HG02678 (cell line): ENCODE results near the gene KATNIP.

ENCODE experiments used
- ATAC-seq: cut with Tn5 transposase; IDR thresholded peaks from one replicate; pipeline ENCODE4 v1.9.1; 2021; ENCODE audit warnings: mild to moderate bottlenecking, moderate library complexity; ENCODE audit not compliant: unreplicated experiment

Gene KATNIP

GRCh38 chr16:27576729-27577128, 26.8 kb downstream of the KATNIP start:
- ATAC-seq, result no peak

GRCh38 chr16:27579087-27579980, 29.4 kb downstream of the KATNIP start:
- no peak for ATAC-seq

GRCh38 chr16:27582883-27583282, 32.9 kb downstream of the KATNIP start:
- no peak for ATAC-seq

- no peak for ATAC-seq
Observed at GRCh38 chr16:27583634-27584033, 33.7 kb downstream of the KATNIP start.

GRCh38 chr16:27585200-27585599, 35.3 kb downstream of the KATNIP start:
- no peak for ATAC-seq

- ATAC-seq, result no peak
Observed at GRCh38 chr16:27586711-27587110, 36.8 kb downstream of the KATNIP start.

GRCh38 chr16:27588057-27588456, 38.1 kb downstream of the KATNIP start:
- no peak for ATAC-seq

GRCh38 chr16:27591837-27592236, 41.9 kb downstream of the KATNIP start:
- ATAC-seq, result no peak

- no peak for ATAC-seq
Observed at GRCh38 chr16:27595475-27595874, 45.5 kb downstream of the KATNIP start.

- no peak for ATAC-seq
Observed at GRCh38 chr16:27595993-27596392, 46.0 kb downstream of the KATNIP start.

- no peak for ATAC-seq
Observed at GRCh38 chr16:27596411-27596810, 46.5 kb downstream of the KATNIP start.

- no peak for ATAC-seq
Observed at GRCh38 chr16:27597361-27597760, 47.4 kb downstream of the KATNIP start.

GRCh38 chr16:27598220-27598619, 48.3 kb downstream of the KATNIP start:
- ATAC-seq, result no peak

- no peak for ATAC-seq
Observed at GRCh38 chr16:27598931-27599565, 49.1 kb downstream of the KATNIP start.

- no peak for ATAC-seq
Observed at GRCh38 chr16:27599606-27600005, 49.7 kb downstream of the KATNIP start.
